PC-3 (cell line): Measurements from ENCODE around the gene CYB561D2. TPM values are rescaled to one million over a fixed set of nuclear protein-coding genes. Genes with fewer than 3 reads are reported as not detected.

Experiments
- ATAC-seq: fragments of 200-7000 bp; cut with Tn5 transposase; 2 replicates; pipeline ENCODE4 v1.9.1; 2020; ENCODE audit warnings: mild to moderate bottlenecking, moderate library complexity
- BruUV-seq: library from RNA; stranded (reverse); fragments of 400-500 nt; replicated peaks from 2 replicates; lab custom pipeline; 2021; lab: Mats Ljungman, UMichigan
- CTCF ChIA-PET: fragments of 300-600 bp; sonication (Branson Sonifier 250); formaldehyde crosslinking; loops from one replicate; lab custom pipeline; 2022; ENCODE audit warnings: antibody characterized with exemption; lab: Charles Lee
- POLR2A ChIA-PET: fragments of 300-600 bp; sonication (Branson Sonifier 250); formaldehyde crosslinking; loops from one replicate; lab custom pipeline; 2022; ENCODE audit warnings: antibody characterized with exemption; ENCODE audit not compliant: unreplicated experiment; lab: Charles Lee
- DNase-seq: peaks from one replicate; pipeline ENCODE4 v3.0.0-alpha.2; 2015
- H2AFZ ChIP-seq: fragments of 300-600 bp; sonication (generic); 2 replicates; pipeline ENCODE4 v1.6.0; 2016; ENCODE audit warnings: antibody characterized with exemption, low read length
- H3F3A ChIP-seq: fragments of 300-600 bp; sonication (generic); one replicate; pipeline ENCODE4 v1.6.0; 2017; ENCODE audit warnings: antibody characterized with exemption, low read length, control low read depth, mild to moderate bottlenecking; ENCODE audit not compliant: unreplicated experiment
- H3K27ac ChIP-seq: fragments of 300-600 bp; sonication (generic); 2 replicates; pipeline ENCODE4 v1.5.1; 2016; ENCODE audit warnings: mild to moderate bottlenecking, low read length
- H3K27me3 ChIP-seq: fragments of 300-600 bp; sonication (generic); 2 replicates; pipeline ENCODE4 v1.6.1; 2016; ENCODE audit warnings: low read length, mixed read lengths
- H3K36me3 ChIP-seq: fragments of 300-600 bp; sonication (generic); 2 replicates; pipeline ENCODE4 v1.6.1; 2016; ENCODE audit warnings: low read depth, mixed run types, low read length, mixed read lengths
- H3K4me1 ChIP-seq: fragments of 300-600 bp; sonication (generic); 2 replicates; pipeline ENCODE4 v1.5.1; 2016; ENCODE audit warnings: low read length; ENCODE audit not compliant: insufficient read depth
- H3K4me2 ChIP-seq: fragments of 300-600 bp; sonication (generic); 2 replicates; pipeline ENCODE4 v1.6.0; 2016; ENCODE audit warnings: low read length
- H3K4me3 ChIP-seq: fragments of 300-600 bp; sonication (generic); 2 replicates; pipeline ENCODE4 v1.5.1; 2016; ENCODE audit warnings: mild to moderate bottlenecking, low read length, mixed read lengths
- H3K79me2 ChIP-seq: fragments of 300-600 bp; sonication (generic); 2 replicates; pipeline ENCODE4 v1.6.1; 2017; ENCODE audit warnings: low read length, mixed read lengths
- H3K9ac ChIP-seq: fragments of 300-600 bp; sonication (generic); 2 replicates; pipeline ENCODE4 v1.6.0; 2016; ENCODE audit warnings: mild to moderate bottlenecking, low read length
- H3K9me2 ChIP-seq: fragments of 300-600 bp; sonication (generic); replicated peaks from 2 replicates; pipeline ENCODE4 v1.6.1; 2016; ENCODE audit warnings: mixed run types, low read length, mixed read lengths
- H3K9me3 ChIP-seq: fragments of 300-600 bp; sonication (generic); 2 replicates; pipeline ENCODE4 v1.6.1; 2016; ENCODE audit warnings: low read length, mixed read lengths
- H4K20me1 ChIP-seq: fragments of 300-600 bp; sonication (generic); 2 replicates; pipeline ENCODE4 v1.6.1; 2016; ENCODE audit warnings: low read length, mixed read lengths
- CTCF ChIP-seq: fragments of 300-600 bp; sonication (generic); conservative IDR thresholded peaks from 2 replicates; pipeline ENCODE4 v1.5.1; 2017; ENCODE audit warnings: antibody characterized with exemption, low read depth, mild to moderate bottlenecking, low read length
- EZH2 ChIP-seq: fragments of 300-600 bp; sonication (generic); IDR thresholded peaks from one replicate; pipeline ENCODE4 v1.6.1; 2017; ENCODE audit warnings: antibody characterized with exemption, mild to moderate bottlenecking, low read length; ENCODE audit not compliant: unreplicated experiment
- EZH2phosphoT487 ChIP-seq: fragments of 300-600 bp; sonication (generic); IDR thresholded peaks from 2 replicates; pipeline ENCODE4 v1.6.1; 2018; ENCODE audit warnings: mild to moderate bottlenecking, antibody characterized with exemption, low read length, borderline replicate concordance
- intact Hi-C: fragments of 100-400 bp; cut with micrococcal nuclease; formaldehyde crosslinking; loops from 2 replicates; pipeline ENCODE4 v1.9.0; 2023
- total RNA-seq: library from RNA; depleted of rRNA; stranded (reverse); fragments of >200 nt; gene quantifications from 2 replicates; pipeline ENCODE4 v1.2.3, GENCODE V29; 2014

The CYB561D2 gene
- total RNA-seq, 1 experiment from 2014 or later = 44.3 TPM

GRCh38 chr3:50334339-50335075 lies 16.2 kb upstream of the CYB561D2 start:
- ChIA-PET POLR2A (no interaction called here), CTCF (no interaction called here)
- H3K4me3 ChIP-seq = peak overlapping the region; percentile 89; the same call in 1 of the 2 replicates
- H2AFZ ChIP-seq = no peak overlapping the region
- no peaks in the 10 kb centered on the region for H3F3A ChIP-seq
- no peaks in the 10 kb centered on the region for H3K9me2 ChIP-seq
- H3K9ac ChIP-seq = no peak overlapping the region
- intact Hi-C loops = no loop called here
- ATAC-seq (no peak), DNase-seq (no peak)
- H4K20me1 ChIP-seq = peaks cover 13% of the 10 kb centered on the region; the same call in 1 of the 2 replicates
- BruUV-seq = no TSS peak
- peaks cover 32% of the 10 kb centered on the region for H3K4me1 ChIP-seq
- H3K4me2 ChIP-seq = peak overlapping the region; percentile 88
- TF ChIP-seq CTCF (no peak), EZH2 (no peak), EZH2phosphoT487 (no peak)
- H3K27me3 ChIP-seq = no peaks in the 10 kb centered on the region
- H3K9me3 ChIP-seq = no peaks in the 10 kb centered on the region
- H3K27ac ChIP-seq = no peak overlapping the region
- peaks cover 26% of the 10 kb centered on the region; the same call in 1 of the 2 replicates for H3K36me3 ChIP-seq
- H3K79me2 ChIP-seq = peaks cover 53% of the 10 kb centered on the region

GRCh38 chr3:50336452-50337174 lies 14.0 kb upstream of the CYB561D2 start:
- intact Hi-C loops = no loop called here
- CTCF ChIA-PET = interaction anchor here (0.6 to 1.3 kb wide), 10 partner anchors 9 to 1646 kb away, joined by 3 to 10 read pairs (median 4); partner anchors contain the start of genes TUSC2 and ZMYND10
- H3K79me2 ChIP-seq = peaks cover 53% of the 10 kb centered on the region
- DNase-seq = peak; percentile 34
- no peaks in the 10 kb centered on the region for H3K9me3 ChIP-seq
- H3K9ac ChIP-seq = peak overlapping the region; percentile 89
- H3F3A ChIP-seq = no peaks in the 10 kb centered on the region
- H3K9me2 ChIP-seq = no peaks in the 10 kb centered on the region
- POLR2A ChIA-PET = interaction anchor here (0.5 to 1.4 kb wide), 12 partner anchors 8 to 1769 kb away, joined by 3 to 17 read pairs (median 5); partner anchors contain the start of genes CISH, CYB561D2, HYAL3 and IFRD2
- BruUV-seq = TSS peak; percentile 73
- H3K27me3 ChIP-seq = no peaks in the 10 kb centered on the region
- H3K27ac ChIP-seq = peak overlapping the region; percentile 72
- H2AFZ ChIP-seq = peak overlapping the region; percentile 88
- peaks cover 13% of the 10 kb centered on the region; the same call in 1 of the 2 replicates for H4K20me1 ChIP-seq
- no peak for TF ChIP-seq EZH2phosphoT487
- 0 out of 2 replicates have a peak, but pooled peaks have one; percentile 11 for TF ChIP-seq CTCF
- peak; percentile 46 for ATAC-seq
- H3K36me3 ChIP-seq = peaks cover 6% of the 10 kb centered on the region; the same call in 1 of the 2 replicates
- H3K4me3 ChIP-seq = peak overlapping the region; percentile 89
- H3K4me2 ChIP-seq = peak overlapping the region; percentile 88
- peaks cover 32% of the 10 kb centered on the region for H3K4me1 ChIP-seq
